Sigmoid colon (tissue), 7 donors: Measurements from ENCODE around the gene APEH. TPM values are rescaled to one million over a fixed set of nuclear protein-coding genes. Genes with fewer than 3 reads are reported as not detected.
"Not testable (repeated sequence)": the region's sequence is repeated elsewhere in the genome, so short reads cannot be mapped to it uniquely, and the experiment has no call there.

ENCODE experiments used
- DNase-seq: peaks from one replicate; pipeline ENCODE4 v3.0.0-alpha.2; 2019
- H3K27ac ChIP-seq, 4 donors: fragments of 200-600 bp; sonication (generic); one replicate each; pipeline ENCODE4 v1.5.1; 2016 to 2019; ENCODE audit warnings: mild to moderate bottlenecking in 1 of 4
- H3K27me3 ChIP-seq, 3 donors: fragments of 200-600 bp; sonication (generic); one replicate each; pipeline ENCODE4 v1.5.1; 2019; ENCODE audit warnings: mild to moderate bottlenecking in 1 of 3
- H3K36me3 ChIP-seq, 4 donors: fragments of 200-600 bp; sonication (generic); one replicate each; pipeline ENCODE4 v1.5.1; 2016 to 2019
- H3K4me1 ChIP-seq, 4 donors: fragments of 200-600 bp; sonication (generic); one replicate each; pipeline ENCODE4 v1.5.1; 2017 to 2019
- H3K4me3 ChIP-seq, 4 donors: fragments of 200-600 bp; sonication (generic); one replicate each; pipeline ENCODE4 v1.5.1; 2017 to 2019; ENCODE audit warnings: mild to moderate bottlenecking in 2 of 4, moderate library complexity in 1 of 4
- H3K9me3 ChIP-seq, 4 donors: fragments of 200-600 bp in 3 of 4; sonication (generic) in 3 of 4; one replicate each; pipeline versions ENCODE4 v1.5.1 to v1.6.1; 2013 to 2019
- EP300 ChIP-seq, 4 donors: sonication (generic); formaldehyde crosslinking; IDR thresholded peaks; one replicate each; pipeline ENCODE4 v1.6.1; 2017; ENCODE audit warnings: antibody characterized with exemption in 4 of 4
- POLR2A ChIP-seq, 2 donors: fragments of 450-650 bp; IDR thresholded peaks; one replicate each; pipeline ENCODE4 v1.6.1; 2016; ENCODE audit warnings: antibody characterized with exemption in 2 of 2, mild to moderate bottlenecking in 2 of 2, moderate library complexity in 2 of 2
- POLR2AphosphoS5 ChIP-seq, 4 donors: sonication (generic); formaldehyde crosslinking; IDR thresholded peaks; one replicate each; pipeline ENCODE4 v1.6.1; 2017; ENCODE audit warnings: antibody characterized with exemption in 4 of 4
- WGBS, 2 donors: extraction: QIAGEN DNeasy Blood & Tissue Kit; methylation state at CpG; one replicate each; pipeline ENCODE4 v1.1.7; 2013; 5-methylcytosine and 5-hydroxymethylcytosine counted together
- intact Hi-C: fragments of 100-400 bp; cut with DNase I; formaldehyde crosslinking; loops from one replicate; pipeline ENCODE4 v1.15.1; 2023
- polyA plus RNA-seq, 3 donors: library from polyadenylated mRNA; stranded (reverse); fragments of 200-250 nt; gene quantifications; one replicate each; pipeline ENCODE4 v1.2.3, GENCODE V29; 2013
- total RNA-seq, 4 donors: library from RNA; depleted of rRNA; stranded (reverse); fragments of >200 nt; gene quantifications; one replicate each; pipeline ENCODE4 v1.1.0, GENCODE V29; 2016
- TF ChIP-seq, protein P1 (sequence below), 4 experiments: fragments of 450-650 bp in 3 of 4; fragments of 200-600 bp in 1 of 4; IDR thresholded peaks; one replicate each; pipeline ENCODE4 v1.5.1; 2016 to 2019; ENCODE audit warnings: antibody characterized with exemption in 4 of 4, mild to moderate bottlenecking in 3 of 4, moderate library complexity in 2 of 4
- donor health status: healthy with polysubstance abuse.
- donor health status: Bipolar disorder and iron deficiency.
- donor health status: healthy.

The APEH gene
- total and polyA plus RNA-seq, 7 donors, result 49.0 to 102 (median 64.8) TPM

DNA sequence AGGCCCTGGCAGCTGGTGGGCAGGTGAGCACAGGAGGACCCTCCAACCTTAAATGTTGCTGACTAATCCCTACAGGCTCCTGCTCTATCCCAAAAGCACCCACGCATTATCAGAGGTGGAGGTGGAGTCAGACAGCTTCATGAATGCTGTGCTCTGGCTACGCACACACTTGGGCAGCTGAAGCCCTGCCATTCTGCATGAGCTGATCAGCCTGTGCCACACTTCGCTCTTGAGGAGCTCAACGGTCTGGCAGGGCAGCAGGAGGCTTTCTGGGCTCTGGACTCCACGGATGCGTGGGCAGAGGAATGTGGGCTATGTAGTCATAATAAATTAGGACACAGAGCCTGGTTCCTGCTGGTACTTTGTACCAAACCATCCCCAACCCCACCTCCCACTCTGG, 9.0 kb downstream of the APEH start:
- TF ChIP-seq POLR2A (IDR thresholded peaks at IDR 0.05), result no peak
- no peak for TF ChIP-seq EP300 (IDR thresholded peaks at IDR 0.05)
- TF ChIP-seq, protein P1, sequence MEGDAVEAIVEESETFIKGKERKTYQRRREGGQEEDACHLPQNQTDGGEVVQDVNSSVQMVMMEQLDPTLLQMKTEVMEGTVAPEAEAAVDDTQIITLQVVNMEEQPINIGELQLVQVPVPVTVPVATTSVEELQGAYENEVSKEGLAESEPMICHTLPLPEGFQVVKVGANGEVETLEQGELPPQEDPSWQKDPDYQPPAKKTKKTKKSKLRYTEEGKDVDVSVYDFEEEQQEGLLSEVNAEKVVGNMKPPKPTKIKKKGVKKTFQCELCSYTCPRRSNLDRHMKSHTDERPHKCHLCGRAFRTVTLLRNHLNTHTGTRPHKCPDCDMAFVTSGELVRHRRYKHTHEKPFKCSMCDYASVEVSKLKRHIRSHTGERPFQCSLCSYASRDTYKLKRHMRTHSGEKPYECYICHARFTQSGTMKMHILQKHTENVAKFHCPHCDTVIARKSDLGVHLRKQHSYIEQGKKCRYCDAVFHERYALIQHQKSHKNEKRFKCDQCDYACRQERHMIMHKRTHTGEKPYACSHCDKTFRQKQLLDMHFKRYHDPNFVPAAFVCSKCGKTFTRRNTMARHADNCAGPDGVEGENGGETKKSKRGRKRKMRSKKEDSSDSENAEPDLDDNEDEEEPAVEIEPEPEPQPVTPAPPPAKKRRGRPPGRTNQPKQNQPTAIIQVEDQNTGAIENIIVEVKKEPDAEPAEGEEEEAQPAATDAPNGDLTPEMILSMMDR (IDR thresholded peaks at IDR 0.05), result no peak
- no peak for TF ChIP-seq POLR2AphosphoS5 (IDR thresholded peaks at IDR 0.05)
- Histone ChIP-seq H3K4me3 (no peak overlapping the region), H3K27ac (no peak overlapping the region), H3K27me3 (peaks cover 0 to 28% (median 15%) of the 10 kb centered on the region in 3 donors), H3K9me3 (no peaks in the 10 kb centered on the region), H3K4me1 (peaks cover 0 to 13% (median 9%) of the 10 kb centered on the region in 4 donors), H3K36me3 (peaks cover 35 to 64% (median 47%) of the 10 kb centered on the region in 4 donors)
- intact Hi-C loops, result no loop called here
- 91 to 93% methylated on average over 6 of the region's 6 CpGs for WGBS, 2 donors
- DNase-seq, result no peak

DNA sequence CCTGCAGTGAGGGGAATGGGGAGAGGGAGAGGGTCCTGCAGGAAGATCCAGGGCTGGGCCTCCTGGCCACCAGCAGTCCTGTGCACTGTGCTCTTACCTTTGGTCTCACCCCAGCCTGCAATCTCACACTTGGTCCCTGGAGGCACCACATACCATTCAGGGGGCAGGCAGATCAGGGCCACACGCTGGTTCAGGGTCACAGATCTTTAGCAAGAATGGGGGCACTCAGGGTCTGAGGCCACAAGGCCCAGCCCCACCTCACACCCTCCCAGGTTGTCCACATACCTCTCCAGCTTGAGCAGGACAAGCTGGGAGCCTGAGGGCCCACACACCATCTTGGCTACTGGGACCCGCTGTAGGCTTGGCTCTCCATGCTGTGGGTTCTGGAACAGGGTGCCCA, 10.3 kb downstream of the APEH start:
- 92 to 94% methylated on average over 2 of the region's 2 CpGs for WGBS, 2 donors
- intact Hi-C loops, H3K4me3 ChIP-seq, DNase-seq, H3K27ac ChIP-seq, H3K9me3 ChIP-seq: not testable (repeated sequence)
- peaks cover 24 to 52% (median 35%) of the 10 kb centered on the region in 4 donors for H3K36me3 ChIP-seq
- peaks cover 0 to 28% (median 15%) of the 10 kb centered on the region in 3 donors for H3K27me3 ChIP-seq
- H3K4me1 ChIP-seq, result peaks cover 0 to 20% (median 15%) of the 10 kb centered on the region in 4 donors

DNA sequence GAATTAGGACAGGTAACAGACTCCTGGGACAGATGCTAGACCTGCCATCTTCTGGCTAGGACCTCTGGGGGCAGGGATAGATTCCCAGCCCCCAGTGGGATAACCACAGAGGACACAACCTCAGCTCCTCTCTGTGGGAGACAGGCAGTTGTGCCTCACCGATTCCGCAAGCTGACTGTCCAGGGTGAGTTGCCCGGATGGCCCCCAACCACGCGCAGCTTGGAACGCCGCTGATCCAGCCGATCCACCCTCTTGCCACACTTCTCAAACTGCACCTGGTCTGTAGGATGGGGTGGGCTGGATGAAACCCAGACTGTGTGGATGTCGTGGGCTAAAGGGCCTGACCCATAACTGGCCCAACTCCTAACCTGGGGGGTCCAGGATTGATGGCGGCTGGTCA, 11.0 kb downstream of the APEH start:
- DNase-seq, H3K4me3 ChIP-seq, H3K27ac ChIP-seq, H3K9me3 ChIP-seq, intact Hi-C loops: not testable (repeated sequence)
- H3K4me1 ChIP-seq, result peaks cover 0 to 24% (median 18%) of the 10 kb centered on the region in 4 donors
- WGBS, 2 donors, result 94 to 96% methylated on average over 10 of the region's 10 CpGs
- H3K36me3 ChIP-seq, result peaks cover 18 to 45% (median 32%) of the 10 kb centered on the region in 4 donors
- peaks cover 0 to 28% (median 15%) of the 10 kb centered on the region in 3 donors for H3K27me3 ChIP-seq

DNA sequence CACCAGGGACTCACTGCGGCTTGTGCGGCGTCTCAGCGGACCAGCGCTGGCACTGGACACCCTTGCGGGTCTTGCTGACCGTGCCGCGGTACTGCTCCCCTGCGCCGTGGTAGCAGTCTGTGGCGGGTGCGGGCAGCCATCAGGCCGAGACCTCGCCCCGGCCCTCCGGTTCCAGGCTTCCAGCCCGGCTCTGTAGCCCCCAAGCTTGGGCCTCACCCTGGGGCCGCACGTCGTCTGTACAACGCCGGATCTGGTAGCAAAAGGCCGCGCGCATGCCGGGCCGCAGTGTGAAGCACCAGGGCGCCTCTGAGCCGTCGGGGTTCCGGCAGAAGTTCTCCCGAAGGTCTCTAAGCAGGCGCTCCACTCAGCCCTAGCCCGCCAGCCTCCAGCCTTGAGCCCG, 11.7 kb downstream of the APEH start:
- H3K9me3 ChIP-seq, DNase-seq, intact Hi-C loops, H3K4me3 ChIP-seq, H3K27ac ChIP-seq: not testable (repeated sequence)
- Histone ChIP-seq H3K36me3 (peaks cover 10 to 38% (median 26%) of the 10 kb centered on the region in 4 donors), H3K27me3 (peaks cover 0 to 28% (median 15%) of the 10 kb centered on the region in 3 donors), H3K4me1 (peaks cover 0 to 32% (median 25%) of the 10 kb centered on the region in 4 donors)
- 28 to 42% methylated on average over 35 to 36 of the region's 36 CpGs for WGBS, 2 donors

DNA sequence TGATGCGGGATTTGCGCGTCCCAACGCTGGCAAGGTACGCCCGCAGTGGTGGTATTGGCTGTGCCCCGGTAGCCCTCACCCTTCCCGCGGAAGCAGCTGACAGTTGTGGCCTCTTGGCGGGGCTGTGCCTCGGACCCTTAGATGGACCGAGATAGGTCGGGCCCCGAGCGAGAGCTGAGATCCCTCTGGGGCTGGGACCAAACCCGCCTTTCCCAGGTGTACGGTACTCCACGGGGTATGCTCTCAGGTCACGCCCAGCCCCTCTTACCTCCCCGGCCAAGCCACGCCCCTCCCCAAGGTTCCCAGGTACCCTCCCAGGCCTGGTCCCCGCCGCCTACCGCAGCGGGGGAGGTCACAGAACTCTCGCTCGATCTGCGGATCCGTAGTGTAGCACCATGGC, 12.2 kb downstream of the APEH start:
- Histone ChIP-seq H3K27me3 (peaks cover 0 to 28% (median 15%) of the 10 kb centered on the region in 3 donors), H3K36me3 (peaks cover 6 to 33% (median 21%) of the 10 kb centered on the region in 4 donors), H3K4me3 (peak overlapping the region in 3 of 4 donors; percentile 15 to 21 (median 19)), H3K4me1 (peaks cover 0 to 37% (median 30%) of the 10 kb centered on the region in 4 donors)
- DNase-seq, result peak; percentile 82
- H3K27ac ChIP-seq, H3K9me3 ChIP-seq, intact Hi-C loops: not testable (repeated sequence)
- whole genome bisulfite sequencing, 2 donors, result 3 to 5% methylated on average over 25 of the region's 29 CpGs

DNA sequence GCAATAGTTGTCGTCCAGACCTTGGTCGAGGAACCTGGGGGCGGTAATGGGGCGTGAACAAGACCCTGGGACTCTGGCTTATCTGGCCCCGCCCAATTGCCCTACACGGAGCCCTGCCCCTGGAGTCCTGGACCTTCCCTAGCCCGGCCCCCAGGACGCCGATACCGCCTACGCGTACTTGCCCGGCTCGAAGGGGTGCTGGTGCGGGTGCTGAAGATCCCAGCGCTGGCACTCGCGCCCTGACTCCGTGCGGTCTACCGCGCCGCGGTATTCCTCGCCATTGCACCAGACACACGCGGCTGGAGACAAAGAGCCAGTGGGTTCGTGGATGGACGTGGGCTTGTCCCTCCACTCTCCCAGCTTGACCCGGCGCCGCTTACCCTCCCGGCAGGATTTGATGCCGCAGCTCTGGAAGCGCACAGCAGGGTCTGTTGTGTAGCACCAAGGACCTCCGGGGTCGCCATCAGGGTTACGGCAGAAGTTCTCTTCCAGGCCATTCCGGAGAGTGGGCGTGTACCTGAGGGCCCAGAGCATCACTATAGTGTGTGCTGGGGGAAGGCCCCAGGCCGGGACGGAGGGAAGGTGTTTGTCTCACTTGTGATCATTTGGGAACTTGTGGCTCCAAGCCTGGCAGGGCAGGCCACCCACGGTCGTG, 12.7 kb downstream of the APEH start:
- intact Hi-C loops, H3K27ac ChIP-seq, DNase-seq, H3K9me3 ChIP-seq: not testable (repeated sequence)
- 7 to 15% methylated on average over 44 of the region's 44 CpGs for WGBS, 2 donors
- Histone ChIP-seq H3K4me3 (peak overlapping the region in 3 of 4 donors; percentile 15 to 21 (median 19)), H3K27me3 (peaks cover 0 to 28% (median 15%) of the 10 kb centered on the region in 3 donors), H3K4me1 (peaks cover 0 to 39% (median 34%) of the 10 kb centered on the region in 4 donors), H3K36me3 (peaks cover 6 to 27% (median 20%) of the 10 kb centered on the region in 4 donors)

DNA sequence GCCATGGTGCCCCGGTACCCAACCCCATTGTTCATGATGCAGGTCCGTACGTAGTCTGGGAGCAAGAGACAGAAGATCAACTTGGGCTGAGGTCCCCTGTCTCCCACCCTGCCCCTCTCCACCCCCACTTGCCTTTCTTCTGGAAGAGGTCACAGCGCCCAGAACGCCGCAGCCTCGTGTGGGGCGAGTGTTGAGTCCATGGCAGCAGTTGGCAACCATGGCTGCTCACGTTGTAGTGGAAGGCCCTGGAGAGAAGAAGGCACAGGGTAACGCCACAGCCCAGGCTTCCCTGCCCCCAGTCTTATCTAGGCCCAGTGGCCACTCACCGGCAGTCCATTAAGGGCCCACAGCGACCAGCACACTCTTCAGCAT, 13.3 kb downstream of the APEH start:
- peaks cover 0 to 28% (median 15%) of the 10 kb centered on the region in 3 donors for H3K27me3 ChIP-seq
- H3K9me3 ChIP-seq, H3K27ac ChIP-seq, H3K4me3 ChIP-seq, DNase-seq, intact Hi-C loops: not testable (repeated sequence)
- H3K4me1 ChIP-seq, result peaks cover 0 to 39% (median 34%) of the 10 kb centered on the region in 4 donors
- WGBS, 2 donors, result 90 to 94% methylated on average over 12 of the region's 12 CpGs
- peaks cover 6 to 22% (median 14%) of the 10 kb centered on the region in 4 donors for H3K36me3 ChIP-seq

DNA sequence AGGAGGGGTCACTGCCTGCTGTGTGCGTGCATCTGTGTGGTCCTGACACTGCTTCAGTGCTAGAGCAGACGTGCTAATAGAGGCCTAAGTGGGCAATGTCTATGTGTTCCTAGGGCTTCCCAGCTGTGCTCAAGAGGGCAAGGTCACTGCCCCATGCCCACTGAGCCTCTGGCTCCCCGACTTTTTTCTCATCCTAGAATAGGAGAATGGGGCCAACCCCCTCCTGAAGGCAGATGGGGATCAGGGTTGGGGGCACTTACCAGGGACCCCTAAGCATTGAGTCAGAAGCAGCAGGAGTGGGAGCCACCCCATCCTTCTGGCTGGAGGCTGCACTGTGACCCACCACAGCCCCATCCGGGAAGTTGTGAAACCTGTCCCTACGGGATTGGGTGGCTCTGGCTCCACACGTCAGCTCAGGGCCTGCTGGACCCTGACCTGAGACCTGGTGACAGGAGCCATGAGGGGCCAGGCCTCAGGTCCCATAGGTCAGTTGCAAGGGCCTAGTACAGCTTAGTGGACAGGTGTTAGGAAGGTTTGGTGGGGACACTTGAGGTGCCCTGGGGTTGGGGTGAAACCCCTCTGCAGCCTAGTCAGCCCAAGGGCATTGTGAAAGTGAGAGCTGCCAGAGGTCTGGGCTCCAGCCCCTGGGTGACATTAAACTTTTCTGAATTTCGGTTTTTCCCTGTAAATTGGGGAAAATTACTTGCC, 14.3 kb downstream of the APEH start:
- intact Hi-C loops, DNase-seq, H3K9me3 ChIP-seq: not testable (repeated sequence)
- peaks cover 0 to 28% (median 15%) of the 10 kb centered on the region in 3 donors for H3K27me3 ChIP-seq
- WGBS, 2 donors, result 42 to 74% methylated on average over 7 of the region's 7 CpGs
- H3K4me1 ChIP-seq, result peaks cover 0 to 39% (median 34%) of the 10 kb centered on the region in 4 donors
- peak overlapping the region; percentile 64 to 81 (median 80) for H3K27ac ChIP-seq
- H3K4me3 ChIP-seq, result peak overlapping the region; percentile 82 to 95 (median 86)
- H3K36me3 ChIP-seq, result peaks cover 3 to 11% (median 4%) of the 10 kb centered on the region in 4 donors
